ENCODE results near the gene DCXR.

The DCXR gene

GRCh38 chr17:82055965-82056728, 18.6 kb upstream of the DCXR start:
- Histone ChIP-seq H3K9ac (ENCODE audit: low read length in 5 of 5) (no peak overlapping the region), H3K36me3 (ENCODE audit: control insufficient read depth in 5 of 5, insufficient read depth in 5 of 5, low read length in 5 of 5) (peaks cover 0 to 76% (median 74%) of the 10 kb centered on the region in 5 donors)

GRCh38 chr17:82055023-82055964, 17.8 kb upstream of the DCXR start:
- Histone ChIP-seq H3K4me3 (ENCODE audit: low read depth in 1 of 5, low read length in 5 of 5) (no peak overlapping the region), H3K27ac (ENCODE audit: low read depth, low read length) (no peak overlapping the region), H3K9me3 (ENCODE audit: control insufficient read depth in 5 of 5, low read length in 5 of 5) (no peaks in the 10 kb centered on the region), H3K9ac (ENCODE audit: low read length in 5 of 5) (no peak overlapping the region), H3K27me3 (ENCODE audit: control insufficient read depth in 5 of 5, insufficient read depth in 4 of 5, low read length in 5 of 5) (no peaks in the 10 kb centered on the region), H3K4me1 (ENCODE audit: control insufficient read depth in 5 of 5, insufficient read depth in 5 of 5, low read length in 5 of 5) (peaks cover 3 to 33% (median 28%) of the 10 kb centered on the region in 5 donors), H3K36me3 (ENCODE audit: control insufficient read depth in 5 of 5, insufficient read depth in 5 of 5, low read length in 5 of 5) (peaks cover 0 to 68% (median 66%) of the 10 kb centered on the region in 5 donors)

More at GRCh38 chr17:82055965-82056728, 18.6 kb upstream of the DCXR start:
- Histone ChIP-seq H3K9me3 (ENCODE audit: control insufficient read depth in 5 of 5, low read length in 5 of 5) (no peaks in the 10 kb centered on the region), H3K27ac (ENCODE audit: low read depth, low read length) (no peak overlapping the region), H3K27me3 (ENCODE audit: control insufficient read depth in 5 of 5, insufficient read depth in 4 of 5, low read length in 5 of 5) (no peaks in the 10 kb centered on the region), H3K4me1 (ENCODE audit: control insufficient read depth in 5 of 5, insufficient read depth in 5 of 5, low read length in 5 of 5) (peaks cover 3 to 25% (median 20%) of the 10 kb centered on the region in 5 donors), H3K4me3 (ENCODE audit: low read depth in 1 of 5, low read length in 5 of 5) (no peak overlapping the region)

GRCh38 chr17:82054351-82055022, 17.0 kb upstream of the DCXR start:
- peaks cover 0 to 67% (median 61%) of the 10 kb centered on the region in 5 donors for H3K36me3 ChIP-seq (ENCODE audit: control insufficient read depth in 5 of 5, insufficient read depth in 5 of 5, low read length in 5 of 5)
- no peak overlapping the region for H3K27ac ChIP-seq (ENCODE audit: low read depth, low read length)
- peaks cover 3 to 39% (median 33%) of the 10 kb centered on the region in 5 donors for H3K4me1 ChIP-seq (ENCODE audit: control insufficient read depth in 5 of 5, insufficient read depth in 5 of 5, low read length in 5 of 5)
- no peak overlapping the region for H3K9ac ChIP-seq (ENCODE audit: low read length in 5 of 5)
- H3K27me3 ChIP-seq (ENCODE audit: control insufficient read depth in 5 of 5, insufficient read depth in 4 of 5, low read length in 5 of 5): no peaks in the 10 kb centered on the region
- no peak overlapping the region for H3K4me3 ChIP-seq (ENCODE audit: low read depth in 1 of 5, low read length in 5 of 5)
- no peaks in the 10 kb centered on the region for H3K9me3 ChIP-seq (ENCODE audit: control insufficient read depth in 5 of 5, low read length in 5 of 5)

GRCh38 chr17:82053556-82054263, 16.2 kb upstream of the DCXR start:
- Histone ChIP-seq H3K36me3 (ENCODE audit: control insufficient read depth in 5 of 5, insufficient read depth in 5 of 5, low read length in 5 of 5) (peaks cover 0 to 67% (median 58%) of the 10 kb centered on the region in 5 donors), H3K27ac (ENCODE audit: low read depth, low read length) (no peak overlapping the region), H3K9ac (ENCODE audit: low read length in 5 of 5) (peak overlapping the region in 1 of 5 donors; percentile 92), H3K4me3 (ENCODE audit: low read depth in 1 of 5, low read length in 5 of 5) (no peak overlapping the region), H3K27me3 (ENCODE audit: control insufficient read depth in 5 of 5, insufficient read depth in 4 of 5, low read length in 5 of 5) (no peaks in the 10 kb centered on the region), H3K9me3 (ENCODE audit: control insufficient read depth in 5 of 5, low read length in 5 of 5) (no peaks in the 10 kb centered on the region), H3K4me1 (ENCODE audit: control insufficient read depth in 5 of 5, insufficient read depth in 5 of 5, low read length in 5 of 5) (peaks cover 3 to 39% (median 33%) of the 10 kb centered on the region in 5 donors)

GRCh38 chr17:82053130-82053529, 15.6 kb upstream of the DCXR start:
- H3K27me3 ChIP-seq (ENCODE audit: control insufficient read depth in 5 of 5, insufficient read depth in 4 of 5, low read length in 5 of 5): no peaks in the 10 kb centered on the region
- H3K9me3 ChIP-seq (ENCODE audit: control insufficient read depth in 5 of 5, low read length in 5 of 5): no peaks in the 10 kb centered on the region
- H3K9ac ChIP-seq (ENCODE audit: low read length in 5 of 5): peak overlapping the region in 2 of 5 donors; percentile 86 to 92
- H3K36me3 ChIP-seq (ENCODE audit: control insufficient read depth in 5 of 5, insufficient read depth in 5 of 5, low read length in 5 of 5): peaks cover 0 to 66% (median 58%) of the 10 kb centered on the region in 5 donors
- no peak overlapping the region for H3K27ac ChIP-seq (ENCODE audit: low read depth, low read length)
- peaks cover 3 to 39% (median 33%) of the 10 kb centered on the region in 5 donors for H3K4me1 ChIP-seq (ENCODE audit: control insufficient read depth in 5 of 5, insufficient read depth in 5 of 5, low read length in 5 of 5)
- peak overlapping the region in 2 of 5 donors; percentile 6 to 83 for H3K4me3 ChIP-seq (ENCODE audit: low read depth in 1 of 5, low read length in 5 of 5)

- no peaks in the 10 kb centered on the region for H3K27me3 ChIP-seq (ENCODE audit: control insufficient read depth in 5 of 5, insufficient read depth in 4 of 5, low read length in 5 of 5)
- H3K4me1 ChIP-seq (ENCODE audit: control insufficient read depth in 5 of 5, insufficient read depth in 5 of 5, low read length in 5 of 5): peaks cover 3 to 39% (median 33%) of the 10 kb centered on the region in 5 donors
- peaks cover 0 to 66% (median 58%) of the 10 kb centered on the region in 5 donors for H3K36me3 ChIP-seq (ENCODE audit: control insufficient read depth in 5 of 5, insufficient read depth in 5 of 5, low read length in 5 of 5)
- no peaks in the 10 kb centered on the region for H3K9me3 ChIP-seq (ENCODE audit: control insufficient read depth in 5 of 5, low read length in 5 of 5)
- H3K9ac ChIP-seq (ENCODE audit: low read length in 5 of 5): peak overlapping the region; percentile 68 to 92 (median 82)
- H3K4me3 ChIP-seq (ENCODE audit: low read depth in 1 of 5, low read length in 5 of 5): peak overlapping the region; percentile 67 to 83 (median 79)
- H3K27ac ChIP-seq (ENCODE audit: low read depth, low read length): no peak overlapping the region
These were observed 15.2 kb upstream of the DCXR start for GRCh38 chr17:82052638-82053059.

- H3K4me1 ChIP-seq (ENCODE audit: control insufficient read depth in 5 of 5, insufficient read depth in 5 of 5, low read length in 5 of 5): peaks cover 4 to 39% (median 33%) of the 10 kb centered on the region in 5 donors
- peaks cover 0 to 66% (median 57%) of the 10 kb centered on the region in 5 donors for H3K36me3 ChIP-seq (ENCODE audit: control insufficient read depth in 5 of 5, insufficient read depth in 5 of 5, low read length in 5 of 5)
These were observed 14.5 kb upstream of the DCXR start, which contains the start of the genes GPS1 and RFNG for GRCh38 chr17:82051776-82052637. Gene GPS1 (plus strand): TSS chr17:82051898. CDS start chr17:82051932, 34 bp downstream. Gene RFNG (minus strand): TSS chr17:82051811. CDS start chr17:82051766, 45 bp downstream.

GRCh38 chr17:82050761-82051641, 13.5 kb upstream of the DCXR start:
- Histone ChIP-seq H3K4me3 (ENCODE audit: low read depth in 1 of 5, low read length in 5 of 5) (peak overlapping the region in 4 of 5 donors; percentile 70 to 83 (median 80)), H3K4me1 (ENCODE audit: control insufficient read depth in 5 of 5, insufficient read depth in 5 of 5, low read length in 5 of 5) (peaks cover 4 to 43% (median 33%) of the 10 kb centered on the region in 5 donors), H3K9ac (ENCODE audit: low read length in 5 of 5) (peak overlapping the region in 4 of 5 donors; percentile 54 to 88 (median 78)), H3K27ac (ENCODE audit: low read depth, low read length) (no peak overlapping the region), H3K36me3 (ENCODE audit: control insufficient read depth in 5 of 5, insufficient read depth in 5 of 5, low read length in 5 of 5) (peaks cover 0 to 60% (median 48%) of the 10 kb centered on the region in 5 donors), H3K27me3 (ENCODE audit: control insufficient read depth in 5 of 5, insufficient read depth in 4 of 5, low read length in 5 of 5) (no peaks in the 10 kb centered on the region), H3K9me3 (ENCODE audit: control insufficient read depth in 5 of 5, low read length in 5 of 5) (no peaks in the 10 kb centered on the region)

More at GRCh38 chr17:82051776-82052637, 14.5 kb upstream of the DCXR start, which contains the start of the genes GPS1 and RFNG:
- Histone ChIP-seq H3K9ac (ENCODE audit: low read length in 5 of 5) (peak within 1 kb of the TSS; percentile 68 to 92 (median 82)), H3K27ac (ENCODE audit: low read depth, low read length) (no peak within 1 kb of the TSS), H3K4me3 (ENCODE audit: low read depth in 1 of 5, low read length in 5 of 5) (peak within 1 kb of the TSS; percentile 67 to 83 (median 79)), H3K27me3 (ENCODE audit: control insufficient read depth in 5 of 5, insufficient read depth in 4 of 5, low read length in 5 of 5) (no peaks in the 10 kb centered on the region), H3K9me3 (ENCODE audit: control insufficient read depth in 5 of 5, low read length in 5 of 5) (no peaks in the 10 kb centered on the region)
